ENCODE data around the gene SGMS1.

SGMS1 gene

GRCh38 chr10:50343702-50344331, 279.9 kb downstream of the SGMS1 start:
- DNase-seq (ENCODE audit: low spot score) = no peak
- in situ Hi-C loops (cut with MboI; ENCODE audit: low pct_unique_long_range_greater_than_20kb, low sequenced_read_pairs, unreplicated experiment) = no loop called here
- no peak for TF ChIP-seq CTCF (IDR thresholded peaks at IDR 0.05; ENCODE audit: extremely low read depth, insufficient read depth, missing control alignments)

- no peak for TF ChIP-seq CTCF (IDR thresholded peaks at IDR 0.05; ENCODE audit: extremely low read depth, insufficient read depth, missing control alignments)
- in situ Hi-C loops (cut with MboI; ENCODE audit: low pct_unique_long_range_greater_than_20kb, low sequenced_read_pairs, unreplicated experiment) = no loop called here
- DNase-seq (ENCODE audit: low spot score) = no peak
These were observed 281.8 kb downstream of the SGMS1 start for GRCh38 chr10:50341987-50342386.

GRCh38 chr10:50336140-50336539, 287.6 kb downstream of the SGMS1 start:
- TF ChIP-seq CTCF (IDR thresholded peaks at IDR 0.05; ENCODE audit: extremely low read depth, insufficient read depth, missing control alignments) = no peak
- in situ Hi-C loops (cut with MboI; ENCODE audit: low pct_unique_long_range_greater_than_20kb, low sequenced_read_pairs, unreplicated experiment) = no loop called here
- no peak for DNase-seq (ENCODE audit: low spot score)

GRCh38 chr10:50335397-50335796, 288.4 kb downstream of the SGMS1 start:
- no peak for TF ChIP-seq CTCF (IDR thresholded peaks at IDR 0.05; ENCODE audit: extremely low read depth, insufficient read depth, missing control alignments)
- in situ Hi-C loops (cut with MboI; ENCODE audit: low pct_unique_long_range_greater_than_20kb, low sequenced_read_pairs, unreplicated experiment) = no loop called here

GRCh38 chr10:50334273-50334672, 289.5 kb downstream of the SGMS1 start:
- no peak for DNase-seq (ENCODE audit: low spot score)
- in situ Hi-C loops (cut with MboI; ENCODE audit: low pct_unique_long_range_greater_than_20kb, low sequenced_read_pairs, unreplicated experiment) = no loop called here
- TF ChIP-seq CTCF (IDR thresholded peaks at IDR 0.05; ENCODE audit: extremely low read depth, insufficient read depth, missing control alignments) = no peak

More at GRCh38 chr10:50335397-50335796, 288.4 kb downstream of the SGMS1 start:
- no peak for DNase-seq (ENCODE audit: low spot score)

GRCh38 chr10:50333872-50334271, 289.9 kb downstream of the SGMS1 start:
- DNase-seq (ENCODE audit: low spot score) = no peak
- TF ChIP-seq CTCF (IDR thresholded peaks at IDR 0.05; ENCODE audit: extremely low read depth, insufficient read depth, missing control alignments) = no peak
- in situ Hi-C loops (cut with MboI; ENCODE audit: low pct_unique_long_range_greater_than_20kb, low sequenced_read_pairs, unreplicated experiment) = no loop called here

All from GM13977 (cell line).